ENCODE measurements around the gene MEGF10. TPM values are rescaled to one million over a fixed set of nuclear protein-coding genes. Genes with fewer than 3 reads are reported as not detected.

The MEGF10 gene
- total RNA-seq, 1 experiment from 2014 or later, result 1.1 TPM

GRCh38 chr5:127434588-127434987, 144.0 kb downstream of the MEGF10 start:
- no peak for DNase-seq (ENCODE audit: low read depth)

GRCh38 chr5:127435821-127436220, 145.2 kb downstream of the MEGF10 start:
- no peak for DNase-seq (ENCODE audit: low read depth)

- DNase-seq (ENCODE audit: low read depth), result no peak
These were observed 149.0 kb downstream of the MEGF10 start for GRCh38 chr5:127439644-127440043.

GRCh38 chr5:127440831-127441230, 150.2 kb downstream of the MEGF10 start:
- DNase-seq (ENCODE audit: low read depth), result peak; percentile 49

GRCh38 chr5:127441799-127442484, 151.3 kb downstream of the MEGF10 start:
- DNase-seq (ENCODE audit: low read depth), result no peak

GRCh38 chr5:127444171-127444570, 153.6 kb downstream of the MEGF10 start:
- DNase-seq (ENCODE audit: low read depth), result no peak

GRCh38 chr5:127445328-127445727, 154.7 kb downstream of the MEGF10 start:
- no peak for DNase-seq (ENCODE audit: low read depth)

- no peak for DNase-seq (ENCODE audit: low read depth)
These were observed 156.0 kb downstream of the MEGF10 start for GRCh38 chr5:127446626-127447025.

GRCh38 chr5:127447827-127448226, 157.2 kb downstream of the MEGF10 start:
- DNase-seq (ENCODE audit: low read depth), result peak; percentile 22

GRCh38 chr5:127450046-127450445, 159.4 kb downstream of the MEGF10 start:
- DNase-seq (ENCODE audit: low read depth), result no peak

- no peak for DNase-seq (ENCODE audit: low read depth)
These were observed 160.5 kb downstream of the MEGF10 start for GRCh38 chr5:127451096-127451495.

- no peak for DNase-seq (ENCODE audit: low read depth)
These were observed 162.0 kb downstream of the MEGF10 start for GRCh38 chr5:127452626-127453025.

GRCh38 chr5:127471211-127471610, 180.6 kb downstream of the MEGF10 start:
- DNase-seq (ENCODE audit: low read depth), result no peak

GRCh38 chr5:127472700-127473099, 182.1 kb downstream of the MEGF10 start:
- no peak for DNase-seq (ENCODE audit: low read depth)

- no peak for DNase-seq (ENCODE audit: low read depth)
These were observed 195.9 kb downstream of the MEGF10 start for GRCh38 chr5:127486471-127486870.

- DNase-seq (ENCODE audit: low read depth), result peak; percentile 50
These were observed 202.5 kb downstream of the MEGF10 start for GRCh38 chr5:127492854-127493738.

- no peak for DNase-seq (ENCODE audit: low read depth)
These were observed 208.0 kb downstream of the MEGF10 start for GRCh38 chr5:127498548-127498947.

GRCh38 chr5:127505905-127506304, 215.3 kb downstream of the MEGF10 start:
- no peak for DNase-seq (ENCODE audit: low read depth)

GRCh38 chr5:127506616-127507015, 216.0 kb downstream of the MEGF10 start:
- no peak for DNase-seq (ENCODE audit: low read depth)

GRCh38 chr5:127508644-127509373, 218.2 kb downstream of the MEGF10 start:
- no peak for DNase-seq (ENCODE audit: low read depth)

Measured in HT1080 (cell line).